HL-60 (cell line): ENCODE data around the gene PELI2.

ENCODE experiments used
- POLR2AphosphoS5 ChIP-seq: IDR thresholded peaks from 2 replicates; pipeline ENCODE4 v1.6.1; 2012; ENCODE audit warnings: low read depth
- TF ChIP-seq, protein P1 (sequence below): IDR thresholded peaks from one replicate; pipeline ENCODE4 v1.5.1; 2011; ENCODE audit warnings: low read length, control low read depth, inconsistent platforms; ENCODE audit not compliant: insufficient read depth

DNA sequence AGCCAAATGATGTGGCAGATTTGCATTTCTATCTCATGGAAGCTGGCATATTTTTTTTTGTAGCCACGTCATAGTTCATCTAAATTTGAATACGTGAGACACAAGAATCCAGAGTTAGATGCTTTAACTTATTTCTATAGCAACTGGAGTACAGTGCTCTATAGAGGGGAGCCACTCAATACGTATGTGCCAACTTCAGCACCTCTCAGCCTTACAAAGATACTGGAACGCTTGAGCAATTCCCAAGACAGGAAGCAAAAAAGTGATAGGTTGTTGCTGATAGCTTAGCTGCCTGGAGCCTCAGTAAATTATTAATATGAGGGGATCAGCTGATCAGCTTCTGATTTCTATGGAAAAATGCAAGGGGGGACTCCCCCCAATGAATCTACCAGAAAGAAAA, 24.1 kb upstream of the PELI2 start:
- TF ChIP-seq, protein P1, sequence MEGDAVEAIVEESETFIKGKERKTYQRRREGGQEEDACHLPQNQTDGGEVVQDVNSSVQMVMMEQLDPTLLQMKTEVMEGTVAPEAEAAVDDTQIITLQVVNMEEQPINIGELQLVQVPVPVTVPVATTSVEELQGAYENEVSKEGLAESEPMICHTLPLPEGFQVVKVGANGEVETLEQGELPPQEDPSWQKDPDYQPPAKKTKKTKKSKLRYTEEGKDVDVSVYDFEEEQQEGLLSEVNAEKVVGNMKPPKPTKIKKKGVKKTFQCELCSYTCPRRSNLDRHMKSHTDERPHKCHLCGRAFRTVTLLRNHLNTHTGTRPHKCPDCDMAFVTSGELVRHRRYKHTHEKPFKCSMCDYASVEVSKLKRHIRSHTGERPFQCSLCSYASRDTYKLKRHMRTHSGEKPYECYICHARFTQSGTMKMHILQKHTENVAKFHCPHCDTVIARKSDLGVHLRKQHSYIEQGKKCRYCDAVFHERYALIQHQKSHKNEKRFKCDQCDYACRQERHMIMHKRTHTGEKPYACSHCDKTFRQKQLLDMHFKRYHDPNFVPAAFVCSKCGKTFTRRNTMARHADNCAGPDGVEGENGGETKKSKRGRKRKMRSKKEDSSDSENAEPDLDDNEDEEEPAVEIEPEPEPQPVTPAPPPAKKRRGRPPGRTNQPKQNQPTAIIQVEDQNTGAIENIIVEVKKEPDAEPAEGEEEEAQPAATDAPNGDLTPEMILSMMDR, result no peak
- TF ChIP-seq POLR2AphosphoS5, result no peak
